Endothelial cell of hepatic sinusoid (primary cell): ENCODE measurements around the gene DLEU7.

Experiments
- in situ Hi-C: cut with HindIII; loops from 2 replicates; pipeline ENCODE4 v1.10.0; 2017; ENCODE audit warnings: low sequenced_read_pairs

The DLEU7 gene

DNA sequence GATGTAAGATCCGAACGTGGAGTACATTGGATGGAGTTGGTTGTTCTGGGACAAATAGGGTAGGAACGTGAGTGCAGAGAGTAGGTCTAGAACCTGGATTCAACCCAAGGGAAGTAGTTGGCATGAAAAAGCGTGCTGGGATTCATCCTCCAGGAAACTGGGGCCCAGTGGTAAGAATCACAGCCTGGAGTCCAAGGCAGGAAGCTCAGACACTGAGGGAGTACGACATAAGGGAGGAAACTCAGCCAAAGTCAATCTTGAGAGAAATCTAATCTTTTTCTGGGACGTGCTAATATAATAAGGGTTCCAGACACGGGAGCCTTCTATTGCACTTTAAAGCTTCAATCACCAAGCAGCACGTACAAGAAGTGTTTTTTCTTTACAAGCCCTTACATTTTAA, 46.4 kb downstream of the DLEU7 start:
- in situ Hi-C loops: no loop called here

DNA sequence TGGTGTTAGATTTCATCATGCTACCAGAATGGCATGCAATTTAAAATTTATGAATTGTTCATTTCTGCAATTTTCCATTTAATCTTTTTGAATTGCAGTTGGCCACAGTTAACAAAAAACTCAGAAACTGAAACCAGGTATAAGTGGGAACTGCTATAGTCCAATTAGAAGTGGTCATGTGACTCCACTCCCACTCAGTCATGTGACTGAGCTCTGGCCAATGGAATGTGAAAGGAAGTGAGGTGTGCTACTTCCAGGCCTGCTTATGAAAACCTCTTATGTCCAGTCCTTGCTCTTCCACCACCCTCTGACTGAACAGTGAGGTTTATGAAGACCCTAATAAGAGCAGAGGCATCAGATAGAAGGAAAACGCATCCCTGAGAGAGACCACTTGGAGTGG, 47.0 kb downstream of the DLEU7 start:
- in situ Hi-C loops: no loop called here

DNA sequence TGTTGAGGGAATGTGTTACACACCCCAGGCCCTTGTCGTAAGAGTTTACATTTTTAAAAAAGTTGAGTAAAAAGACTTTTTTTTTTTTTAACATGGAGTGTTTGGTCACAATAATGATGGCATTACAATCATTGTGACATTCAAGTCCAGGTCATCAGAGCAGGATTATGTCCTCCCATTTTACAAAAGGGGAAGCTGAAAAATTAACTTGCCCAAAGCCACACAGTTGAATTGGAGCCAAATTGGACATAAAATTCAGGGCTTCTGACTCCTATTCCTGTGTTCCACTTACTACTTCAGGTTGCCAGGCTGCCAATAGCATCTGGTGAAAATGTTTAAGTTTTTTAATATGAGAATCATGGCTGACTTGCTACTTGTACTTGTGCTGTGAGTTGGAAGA, 49.3 kb downstream of the DLEU7 start:
- in situ Hi-C loops: no loop called here

DNA sequence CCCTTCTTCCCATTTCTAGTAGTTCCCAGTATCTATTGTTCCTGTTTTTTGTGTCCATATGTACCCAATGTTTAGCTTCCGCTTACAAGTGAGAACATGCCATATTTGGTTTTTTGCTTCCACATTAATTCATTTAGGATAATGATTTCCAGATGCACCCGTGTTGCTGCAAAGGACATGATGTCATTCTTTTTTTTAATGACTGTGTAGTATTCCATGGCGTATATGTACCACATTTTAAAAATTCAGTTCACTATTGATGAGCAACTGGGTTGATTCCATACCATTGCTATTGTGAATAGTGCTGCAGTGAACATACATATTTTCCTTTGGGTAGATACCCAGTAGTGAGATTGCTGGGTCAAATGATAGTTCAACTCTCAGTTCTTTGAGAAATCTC, 50.5 kb downstream of the DLEU7 start:
- in situ Hi-C loops: no loop called here

DNA sequence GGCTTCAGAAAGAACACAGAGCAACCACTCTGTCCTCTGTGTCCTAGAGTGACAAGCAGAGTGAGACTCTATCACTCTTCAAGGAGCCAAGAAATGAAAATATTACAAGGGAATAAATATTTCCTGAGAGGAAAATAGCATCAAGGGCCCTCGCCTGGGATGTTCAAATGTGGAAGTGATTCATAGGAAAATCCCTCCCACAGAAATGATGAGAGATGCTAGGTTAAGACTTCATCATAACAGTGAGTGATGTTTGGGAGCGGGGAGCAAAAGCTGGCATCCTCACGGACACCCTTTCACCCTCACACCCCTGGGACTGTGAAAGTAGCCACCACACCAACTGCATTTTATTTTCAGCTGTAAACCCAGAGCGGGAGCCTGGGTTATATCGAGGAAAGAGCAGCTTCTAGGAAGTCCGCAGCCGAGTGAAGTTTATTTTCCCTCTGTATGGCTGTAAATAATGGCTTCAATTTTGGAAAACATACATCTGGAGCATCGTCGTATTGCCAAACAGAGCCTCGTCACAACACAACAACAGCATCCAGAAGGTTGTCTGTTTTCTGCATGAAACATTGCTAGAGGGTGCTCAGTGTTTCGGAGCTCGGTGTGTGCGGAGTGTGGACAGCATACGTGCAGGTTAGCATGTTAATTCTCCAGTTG, 54.8 kb downstream of the DLEU7 start:
- in situ Hi-C loops: no loop called here

DNA sequence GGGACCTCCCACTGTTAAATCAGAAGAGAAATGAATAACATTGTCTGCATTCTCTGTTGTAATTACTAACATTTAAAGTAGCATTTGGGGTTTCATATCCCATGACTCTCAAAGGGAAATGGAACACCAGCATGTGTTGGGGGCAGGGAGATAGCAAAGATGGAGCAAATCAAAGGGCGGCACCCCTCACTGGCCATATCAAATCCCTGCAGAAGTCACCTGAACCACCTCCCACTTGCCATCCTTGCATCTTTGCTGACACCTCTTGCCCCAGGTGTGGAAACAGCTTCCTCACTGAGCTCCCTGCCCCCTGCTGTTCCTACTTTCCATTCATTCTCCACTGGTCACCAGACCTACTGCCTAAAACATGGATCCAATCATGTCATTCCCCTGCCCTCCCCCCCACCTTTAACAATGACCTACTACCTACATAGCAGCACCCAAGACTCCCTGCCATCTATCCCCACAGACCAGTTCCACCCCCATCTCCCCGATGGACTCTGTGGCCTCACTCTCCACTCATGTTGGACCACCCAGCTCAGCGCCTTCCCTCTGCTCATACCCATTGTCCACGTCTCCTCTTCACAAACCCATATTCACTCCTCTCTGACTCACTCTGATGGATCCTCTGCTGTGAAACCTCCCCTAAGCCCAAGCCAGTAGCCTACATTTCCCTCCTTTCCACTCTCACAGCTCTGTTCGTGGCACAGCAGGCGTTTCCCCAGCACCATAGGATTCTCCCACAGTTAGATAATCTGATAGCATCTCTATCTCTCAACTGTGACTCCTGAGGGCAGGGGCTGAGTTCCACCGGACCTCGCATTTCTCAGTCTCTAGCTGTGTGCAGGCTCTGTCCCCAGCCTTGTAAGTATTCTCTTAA, 55.9 kb downstream of the DLEU7 start:
- in situ Hi-C loops: no loop called here

DNA sequence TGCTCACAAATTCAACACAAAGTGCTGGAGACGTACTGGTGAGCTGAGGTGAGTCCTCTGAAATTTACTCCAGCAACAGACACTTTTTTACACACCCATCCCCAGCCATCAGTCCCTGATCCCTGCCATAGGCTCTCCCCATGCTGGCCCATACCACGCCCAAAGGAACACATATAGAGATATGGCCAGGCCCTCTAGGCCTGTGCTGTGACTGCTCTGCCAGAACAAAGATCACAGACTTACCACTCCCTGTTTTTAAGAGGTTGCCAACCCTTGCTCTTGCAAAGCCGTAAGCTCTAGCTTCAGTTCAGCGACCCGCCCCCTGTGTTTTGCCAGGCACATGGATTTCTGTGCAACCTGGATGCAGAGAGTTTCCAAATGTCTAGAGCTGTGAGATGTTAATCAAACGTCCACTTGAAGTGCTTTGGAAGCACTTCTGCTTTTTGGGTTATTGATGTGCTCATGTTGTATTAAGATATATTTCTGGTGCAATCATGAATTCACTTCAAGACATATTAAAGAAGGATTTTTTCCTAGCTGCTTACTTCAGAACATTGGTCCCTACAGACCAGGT, 59.7 kb downstream of the DLEU7 start:
- in situ Hi-C loops: no loop called here

DNA sequence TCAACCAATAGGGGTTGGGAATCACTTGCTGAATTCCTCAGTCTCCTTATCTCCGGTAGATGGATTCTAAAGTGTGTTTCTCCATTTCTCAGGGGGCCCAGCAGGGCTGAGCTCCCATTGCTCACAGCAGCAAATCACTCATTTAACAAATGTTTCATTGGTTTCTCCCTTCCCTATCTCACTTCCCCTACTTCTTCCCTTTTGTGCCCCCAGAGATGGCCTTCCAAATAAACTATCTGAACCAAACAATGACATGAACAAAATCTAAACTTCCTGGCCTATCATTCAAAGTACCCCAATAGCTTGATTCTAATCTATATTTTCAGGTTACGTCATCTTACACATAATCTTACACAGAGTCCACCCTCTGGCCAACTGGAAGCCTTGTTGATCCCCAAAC, 60.4 kb downstream of the DLEU7 start:
- in situ Hi-C loops: no loop called here

DNA sequence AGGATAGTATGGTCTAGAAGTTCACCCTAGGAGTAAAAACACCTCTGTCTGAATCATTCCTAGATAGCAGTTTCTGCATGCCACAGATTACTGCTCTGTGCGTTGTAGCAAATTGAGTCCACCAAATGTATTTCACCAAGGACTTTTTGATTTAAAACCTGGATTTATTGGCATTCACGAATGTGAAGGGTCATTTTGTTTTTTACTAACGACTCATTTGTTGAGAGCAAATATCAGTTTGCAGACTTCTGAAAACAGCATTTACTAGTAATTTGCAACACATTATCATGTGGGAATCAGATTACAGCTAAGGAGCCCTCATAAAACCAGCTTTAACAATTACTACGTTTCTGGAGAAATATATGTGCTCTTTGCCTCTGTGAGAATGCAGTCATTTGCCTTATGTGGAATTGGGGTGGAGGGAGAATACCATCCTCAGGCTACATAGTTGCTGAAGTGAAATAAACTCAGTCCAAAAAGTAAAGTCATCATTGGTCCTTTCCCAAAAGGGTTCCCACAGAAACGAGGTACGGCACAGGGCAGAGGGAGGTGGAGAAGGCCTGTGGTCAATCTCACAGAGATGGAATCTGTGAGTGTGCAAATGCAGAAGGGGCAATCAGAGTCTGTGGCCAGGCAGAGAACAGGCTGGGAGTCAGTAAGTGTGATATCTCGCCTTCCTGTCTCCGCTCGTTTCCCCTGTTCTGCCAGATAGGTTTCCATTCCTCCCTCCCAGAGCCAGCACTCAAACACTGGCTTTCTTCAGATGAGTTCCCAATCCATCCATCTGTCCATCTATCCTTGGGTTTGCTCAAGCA, 63.1 kb downstream of the DLEU7 start:
- in situ Hi-C loops: no loop called here

DNA sequence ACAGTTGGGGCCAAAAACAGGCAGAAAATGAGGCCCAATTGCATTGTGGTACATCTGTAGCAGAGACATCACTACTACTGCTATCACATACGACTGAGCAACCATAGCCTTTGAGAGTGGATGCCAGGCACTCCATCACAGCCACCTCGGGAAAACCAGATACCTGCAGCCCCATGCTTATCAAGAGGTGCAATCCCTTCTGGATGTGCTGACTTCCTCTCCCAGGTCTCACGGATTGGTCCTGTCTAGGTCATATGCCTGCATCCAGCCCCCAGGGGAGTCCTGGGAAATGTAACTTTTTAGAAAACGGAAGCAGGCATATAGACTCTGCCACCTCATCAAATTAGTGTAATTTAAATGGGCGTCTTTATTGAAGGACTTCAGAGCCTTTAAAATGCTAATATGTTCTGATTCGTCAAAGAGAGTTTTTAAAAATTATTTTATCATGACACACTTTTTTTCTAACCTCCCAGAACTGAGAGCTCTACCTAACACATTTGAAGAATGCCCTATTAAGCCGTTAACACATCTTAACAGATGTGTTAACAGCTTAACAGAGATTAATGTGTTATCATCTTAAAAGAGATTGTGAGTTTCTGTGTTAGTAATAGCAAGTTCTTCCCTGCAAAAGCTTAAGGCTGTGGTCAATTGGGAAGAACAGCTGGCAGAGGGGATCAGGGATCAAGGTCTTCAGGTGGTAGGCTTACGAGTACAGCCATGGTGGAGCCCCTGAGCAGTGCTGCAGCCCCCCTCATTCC, 63.9 kb downstream of the DLEU7 start:
- in situ Hi-C loops: no loop called here
